SK-N-SH treated with all-trans-retinoic acid at 6 μM for 48 hours (cell line): ENCODE data around the gene CCND1.

Experiments
- ARNTL ChIP-seq: fragments of 450-650 bp; formaldehyde crosslinking; IDR thresholded peaks from 2 replicates; pipeline ENCODE4 v1.5.0; 2020; ENCODE audit warnings: low read depth, mild to moderate bottlenecking, moderate library complexity, borderline replicate concordance
- BACH2 ChIP-seq: fragments of 250-450 bp; sonication (Bioruptor Pico); IDR thresholded peaks from 2 replicates; pipeline ENCODE4 v1.9.0; 2021; ENCODE audit warnings: mild to moderate bottlenecking, borderline replicate concordance
- CREB5 ChIP-seq: fragments of 250-450 bp; sonication (Bioruptor Pico); IDR thresholded peaks from 2 replicates; pipeline ENCODE4 v1.5.1; 2020; ENCODE audit warnings: low read depth, mild to moderate bottlenecking, moderate library complexity
- CSRNP3 ChIP-seq: fragments of 250-450 bp; sonication (Bioruptor Pico); IDR thresholded peaks from 2 replicates; pipeline ENCODE4 v1.5.1; 2021; ENCODE audit warnings: mild to moderate bottlenecking, moderate library complexity
- ESRRG ChIP-seq: fragments of 250-450 bp; sonication (Bioruptor Pico); IDR thresholded peaks from 2 replicates; pipeline ENCODE4 v1.6.1; 2021; ENCODE audit warnings: mild to moderate bottlenecking
- GLIS3 ChIP-seq: fragments of 250-450 bp; sonication (Bioruptor Pico); IDR thresholded peaks from 2 replicates; pipeline ENCODE4 v1.5.0; 2020; ENCODE audit warnings: mild to moderate bottlenecking, moderate library complexity
- PPARA ChIP-seq: fragments of 250-450 bp; sonication (Bioruptor Pico); IDR thresholded peaks from 2 replicates; pipeline ENCODE4 v1.5.0; 2020; ENCODE audit warnings: mild to moderate bottlenecking, borderline replicate concordance
- RARB ChIP-seq: fragments of 250-450 bp; sonication (Bioruptor Pico); IDR thresholded peaks from 2 replicates; pipeline ENCODE4 v1.8.0; 2021; ENCODE audit warnings: mild to moderate bottlenecking, moderate library complexity
- ZFP3 ChIP-seq: fragments of 250-450 bp; sonication (Bioruptor Pico); IDR thresholded peaks from 2 replicates; pipeline ENCODE4 v1.5.0; 2020; ENCODE audit warnings: mild to moderate bottlenecking, moderate library complexity
- ZFP30 ChIP-seq: fragments of 450-650 bp; formaldehyde crosslinking; IDR thresholded peaks from 2 replicates; pipeline ENCODE4 v1.5.0; 2022; ENCODE audit warnings: mild to moderate bottlenecking, moderate library complexity
- TF ChIP-seq, protein P1 (sequence below): fragments of 250-450 bp; sonication (Bioruptor Pico); IDR thresholded peaks from 2 replicates; pipeline ENCODE4 v1.8.0; 2020; ENCODE audit warnings: mild to moderate bottlenecking, moderate library complexity, borderline replicate concordance

- TF ChIP-seq CSRNP3 (CRISPR knock-in tag): no peak
- no peak for TF ChIP-seq RARB (CRISPR knock-in tag)
- no peak for TF ChIP-seq ARNTL (CRISPR knock-in tag)
- TF ChIP-seq, protein P1, sequence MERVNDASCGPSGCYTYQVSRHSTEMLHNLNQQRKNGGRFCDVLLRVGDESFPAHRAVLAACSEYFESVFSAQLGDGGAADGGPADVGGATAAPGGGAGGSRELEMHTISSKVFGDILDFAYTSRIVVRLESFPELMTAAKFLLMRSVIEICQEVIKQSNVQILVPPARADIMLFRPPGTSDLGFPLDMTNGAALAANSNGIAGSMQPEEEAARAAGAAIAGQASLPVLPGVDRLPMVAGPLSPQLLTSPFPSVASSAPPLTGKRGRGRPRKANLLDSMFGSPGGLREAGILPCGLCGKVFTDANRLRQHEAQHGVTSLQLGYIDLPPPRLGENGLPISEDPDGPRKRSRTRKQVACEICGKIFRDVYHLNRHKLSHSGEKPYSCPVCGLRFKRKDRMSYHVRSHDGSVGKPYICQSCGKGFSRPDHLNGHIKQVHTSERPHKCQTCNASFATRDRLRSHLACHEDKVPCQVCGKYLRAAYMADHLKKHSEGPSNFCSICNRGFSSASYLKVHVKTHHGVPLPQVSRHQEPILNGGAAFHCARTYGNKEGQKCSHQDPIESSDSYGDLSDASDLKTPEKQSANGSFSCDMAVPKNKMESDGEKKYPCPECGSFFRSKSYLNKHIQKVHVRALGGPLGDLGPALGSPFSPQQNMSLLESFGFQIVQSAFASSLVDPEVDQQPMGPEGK (CRISPR knock-in tag): no peak
- no peak for TF ChIP-seq BACH2 (CRISPR knock-in tag)
- no peak for TF ChIP-seq GLIS3
- no peak for TF ChIP-seq PPARA (CRISPR knock-in tag)
- no peak for TF ChIP-seq ESRRG (CRISPR knock-in tag)
- TF ChIP-seq ZFP3 (CRISPR knock-in tag): no peak
- TF ChIP-seq ZFP30 (CRISPR knock-in tag): no peak
- TF ChIP-seq CREB5 (CRISPR knock-in tag): no peak
Measured at GRCh38 chr11:69645801-69646492, 5.0 kb downstream of the CCND1 start.
